HEK293 (cell line): Measurements from ENCODE around the gene CDH11.

Experiments used
- CTCF ChIA-PET: fragments of 350-600 bp; formaldehyde crosslinking; extraction: SDS; loops from one replicate; lab custom pipeline; 2021; ENCODE audit warnings: antibody characterized with exemption; lab: Yijun Ruan, JAX
- POLR2A ChIA-PET: fragments of 300-600 bp; formaldehyde crosslinking; extraction: SDS; loops from one replicate; lab custom pipeline; 2020; ENCODE audit warnings: antibody characterized with exemption, inconsistent platforms; lab: Yijun Ruan, JAX
- H3K27ac ChIP-seq: fragments of 200-500 bp; sonication (Bioruptor generic); 2 replicates; pipeline ENCODE4 v1.5.1; 2014; ENCODE audit warnings: low read depth, low read length, control low read depth, inconsistent platforms; ENCODE audit errors: extremely low read depth
- H3K36me3 ChIP-seq, 2 experiments: fragments of 200-500 bp in 1 of 2; sonication (Bioruptor generic) in 1 of 2; 1 replicate in 1 of 2; 2 replicates in 1 of 2; pipeline ENCODE4 v1.5.1; 2014 to 2017; ENCODE audit warnings: inconsistent platforms in 2 of 2, low read length in 2 of 2; ENCODE audit not compliant: control insufficient read depth in 2 of 2, insufficient read depth in 1 of 2
- H3K4me1 ChIP-seq: fragments of 200-500 bp; sonication (Bioruptor generic); 2 replicates; pipeline ENCODE4 v1.5.1; 2014; ENCODE audit warnings: mild to moderate bottlenecking, low read length, inconsistent platforms; ENCODE audit not compliant: control insufficient read depth, insufficient read depth
- H3K4me3 ChIP-seq: 2 replicates; pipeline ENCODE4 v1.5.1; 2011; ENCODE audit warnings: low read depth, mild to moderate bottlenecking, control low read depth, low read length, moderate library complexity
- H3K9me3 ChIP-seq: fragments of 200-500 bp; sonication (Bioruptor generic); 2 replicates; pipeline ENCODE4 v1.5.1; 2014; ENCODE audit warnings: low read depth, low read length, inconsistent platforms; ENCODE audit not compliant: control insufficient read depth, insufficient read depth
- BCL11B ChIP-seq: fragments of 450-650 bp; formaldehyde crosslinking; IDR thresholded peaks from 2 replicates; pipeline ENCODE4 v1.5.1; 2016; ENCODE audit warnings: low read depth, missing biosample characterization, missing genetic modification characterization
- GFI1B ChIP-seq: fragments of 450-650 bp; formaldehyde crosslinking; IDR thresholded peaks from 2 replicates; pipeline ENCODE4 v1.5.1; 2016; ENCODE audit warnings: missing biosample characterization, missing genetic modification characterization
- HOXA7 ChIP-seq: sonication (generic); formaldehyde crosslinking; IDR thresholded peaks from 2 replicates; pipeline ENCODE4 v1.8.1; 2022; ENCODE audit warnings: missing genetic modification reagents, borderline replicate concordance
- ZBTB48 ChIP-seq: fragments of 450-650 bp; formaldehyde crosslinking; IDR thresholded peaks from 2 replicates; pipeline ENCODE4 v1.5.1; 2016; ENCODE audit warnings: missing biosample characterization, missing genetic modification characterization
- ZNF121 ChIP-seq: fragments of 450-650 bp; formaldehyde crosslinking; IDR thresholded peaks from 2 replicates; pipeline ENCODE4 v1.5.1; 2016; ENCODE audit warnings: missing biosample characterization, missing genetic modification characterization
- ZNF16 ChIP-seq: fragments of 450-650 bp; formaldehyde crosslinking; IDR thresholded peaks from 2 replicates; pipeline ENCODE4 v1.5.1; 2016; ENCODE audit warnings: low read depth, missing biosample characterization, missing genetic modification characterization
- ZNF394 ChIP-seq: fragments of 450-650 bp; formaldehyde crosslinking; IDR thresholded peaks from 2 replicates; pipeline ENCODE4 v1.5.1; 2016; ENCODE audit warnings: missing biosample characterization, missing genetic modification characterization, mild to moderate bottlenecking, moderate library complexity, borderline replicate concordance
- ZNF423 ChIP-seq: fragments of 450-650 bp; formaldehyde crosslinking; IDR thresholded peaks from 2 replicates; pipeline ENCODE4 v1.5.1; 2016; ENCODE audit warnings: missing biosample characterization, missing genetic modification characterization
- ZNF510 ChIP-seq: fragments of 450-650 bp; formaldehyde crosslinking; IDR thresholded peaks from 2 replicates; pipeline ENCODE4 v1.5.1; 2018; ENCODE audit warnings: mild to moderate bottlenecking, missing genetic modification characterization, missing biosample characterization; ENCODE audit not compliant: insufficient replicate concordance
- ZNF514 ChIP-seq: fragments of 450-650 bp; formaldehyde crosslinking; IDR thresholded peaks from 2 replicates; pipeline ENCODE4 v1.5.1; 2016; ENCODE audit warnings: missing biosample characterization, missing genetic modification characterization
- ZNF558 ChIP-seq: fragments of 450-650 bp; formaldehyde crosslinking; IDR thresholded peaks from 2 replicates; pipeline ENCODE4 v1.5.1; 2016; ENCODE audit warnings: missing biosample characterization, missing genetic modification characterization
- ZNF610 ChIP-seq: fragments of 450-650 bp; formaldehyde crosslinking; IDR thresholded peaks from 2 replicates; pipeline ENCODE4 v1.5.1; 2016; ENCODE audit warnings: missing biosample characterization, missing genetic modification characterization, borderline replicate concordance
- ZNF837 ChIP-seq: fragments of 450-650 bp; formaldehyde crosslinking; IDR thresholded peaks from 2 replicates; pipeline ENCODE4 v1.5.1; 2016; ENCODE audit warnings: missing biosample characterization, missing genetic modification characterization
- TF ChIP-seq, protein P1 (sequence below): fragments of 450-650 bp; IDR thresholded peaks from 2 replicates; pipeline ENCODE4 v1.5.1; 2018; ENCODE audit warnings: missing biosample characterization, mild to moderate bottlenecking, missing genetic modification characterization
- TF ChIP-seq, protein P2 (sequence below): fragments of 450-650 bp; formaldehyde crosslinking; IDR thresholded peaks from 2 replicates; pipeline ENCODE4 v1.5.1; 2016; ENCODE audit warnings: missing biosample characterization, missing genetic modification characterization, borderline replicate concordance
- TF ChIP-seq, protein P3 (sequence below): fragments of 450-650 bp; formaldehyde crosslinking; IDR thresholded peaks from 2 replicates; pipeline ENCODE4 v1.5.1; 2017; ENCODE audit warnings: missing biosample characterization, missing genetic modification characterization
- TF ChIP-seq, protein P4 (sequence below): fragments of 450-650 bp; formaldehyde crosslinking; IDR thresholded peaks from 2 replicates; pipeline ENCODE4 v1.5.1; 2016; ENCODE audit warnings: missing biosample characterization, missing genetic modification characterization
- TF ChIP-seq, protein P5 (sequence below): fragments of 450-650 bp; formaldehyde crosslinking; IDR thresholded peaks from 2 replicates; pipeline ENCODE4 v1.5.1; 2016; ENCODE audit warnings: missing biosample characterization, missing genetic modification characterization
- TF ChIP-seq, protein P6 (sequence below): fragments of 450-650 bp; formaldehyde crosslinking; IDR thresholded peaks from 2 replicates; pipeline ENCODE4 v1.5.1; 2016; ENCODE audit warnings: missing biosample characterization, missing genetic modification characterization

CDH11 gene

DNA sequence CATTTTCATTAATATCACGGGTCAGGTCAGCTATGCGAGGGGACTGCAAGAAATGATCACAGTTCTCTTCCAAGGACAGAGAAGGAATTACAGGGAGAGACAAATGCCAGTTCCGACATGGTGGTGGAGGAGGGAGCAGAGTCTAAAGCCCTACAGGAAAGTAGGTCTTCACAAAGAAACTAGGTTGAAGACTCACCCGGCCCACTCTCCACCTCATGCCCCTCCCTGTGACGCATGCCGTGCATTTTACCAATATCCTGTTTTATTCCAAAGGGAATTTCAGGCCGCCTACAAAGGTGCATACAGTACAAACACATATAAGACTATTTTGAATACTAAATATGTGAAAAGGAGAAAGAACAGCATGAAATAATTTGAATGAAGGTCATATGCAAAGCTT is 56.8 kb downstream of the CDH11 start:
- no peaks in the 10 kb centered on the region for H3K9me3 ChIP-seq
- CTCF ChIA-PET = no interaction called here
- no peaks in the 10 kb centered on the region for H3K36me3 ChIP-seq
- no peaks in the 10 kb centered on the region for H3K4me1 ChIP-seq
- POLR2A ChIA-PET = no interaction called here
- TF ChIP-seq ZNF121 (tag by site-specific recombination) = no peak
- TF ChIP-seq, protein P1, sequence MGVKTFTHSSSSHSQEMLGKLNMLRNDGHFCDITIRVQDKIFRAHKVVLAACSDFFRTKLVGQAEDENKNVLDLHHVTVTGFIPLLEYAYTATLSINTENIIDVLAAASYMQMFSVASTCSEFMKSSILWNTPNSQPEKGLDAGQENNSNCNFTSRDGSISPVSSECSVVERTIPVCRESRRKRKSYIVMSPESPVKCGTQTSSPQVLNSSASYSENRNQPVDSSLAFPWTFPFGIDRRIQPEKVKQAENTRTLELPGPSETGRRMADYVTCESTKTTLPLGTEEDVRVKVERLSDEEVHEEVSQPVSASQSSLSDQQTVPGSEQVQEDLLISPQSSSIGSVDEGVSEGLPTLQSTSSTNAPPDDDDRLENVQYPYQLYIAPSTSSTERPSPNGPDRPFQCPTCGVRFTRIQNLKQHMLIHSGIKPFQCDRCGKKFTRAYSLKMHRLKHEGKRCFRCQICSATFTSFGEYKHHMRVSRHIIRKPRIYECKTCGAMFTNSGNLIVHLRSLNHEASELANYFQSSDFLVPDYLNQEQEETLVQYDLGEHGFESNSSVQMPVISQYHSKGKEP (tag by site-specific recombination) = no peak
- TF ChIP-seq ZNF514 (tag by site-specific recombination) = no peak
- TF ChIP-seq, protein P2, sequence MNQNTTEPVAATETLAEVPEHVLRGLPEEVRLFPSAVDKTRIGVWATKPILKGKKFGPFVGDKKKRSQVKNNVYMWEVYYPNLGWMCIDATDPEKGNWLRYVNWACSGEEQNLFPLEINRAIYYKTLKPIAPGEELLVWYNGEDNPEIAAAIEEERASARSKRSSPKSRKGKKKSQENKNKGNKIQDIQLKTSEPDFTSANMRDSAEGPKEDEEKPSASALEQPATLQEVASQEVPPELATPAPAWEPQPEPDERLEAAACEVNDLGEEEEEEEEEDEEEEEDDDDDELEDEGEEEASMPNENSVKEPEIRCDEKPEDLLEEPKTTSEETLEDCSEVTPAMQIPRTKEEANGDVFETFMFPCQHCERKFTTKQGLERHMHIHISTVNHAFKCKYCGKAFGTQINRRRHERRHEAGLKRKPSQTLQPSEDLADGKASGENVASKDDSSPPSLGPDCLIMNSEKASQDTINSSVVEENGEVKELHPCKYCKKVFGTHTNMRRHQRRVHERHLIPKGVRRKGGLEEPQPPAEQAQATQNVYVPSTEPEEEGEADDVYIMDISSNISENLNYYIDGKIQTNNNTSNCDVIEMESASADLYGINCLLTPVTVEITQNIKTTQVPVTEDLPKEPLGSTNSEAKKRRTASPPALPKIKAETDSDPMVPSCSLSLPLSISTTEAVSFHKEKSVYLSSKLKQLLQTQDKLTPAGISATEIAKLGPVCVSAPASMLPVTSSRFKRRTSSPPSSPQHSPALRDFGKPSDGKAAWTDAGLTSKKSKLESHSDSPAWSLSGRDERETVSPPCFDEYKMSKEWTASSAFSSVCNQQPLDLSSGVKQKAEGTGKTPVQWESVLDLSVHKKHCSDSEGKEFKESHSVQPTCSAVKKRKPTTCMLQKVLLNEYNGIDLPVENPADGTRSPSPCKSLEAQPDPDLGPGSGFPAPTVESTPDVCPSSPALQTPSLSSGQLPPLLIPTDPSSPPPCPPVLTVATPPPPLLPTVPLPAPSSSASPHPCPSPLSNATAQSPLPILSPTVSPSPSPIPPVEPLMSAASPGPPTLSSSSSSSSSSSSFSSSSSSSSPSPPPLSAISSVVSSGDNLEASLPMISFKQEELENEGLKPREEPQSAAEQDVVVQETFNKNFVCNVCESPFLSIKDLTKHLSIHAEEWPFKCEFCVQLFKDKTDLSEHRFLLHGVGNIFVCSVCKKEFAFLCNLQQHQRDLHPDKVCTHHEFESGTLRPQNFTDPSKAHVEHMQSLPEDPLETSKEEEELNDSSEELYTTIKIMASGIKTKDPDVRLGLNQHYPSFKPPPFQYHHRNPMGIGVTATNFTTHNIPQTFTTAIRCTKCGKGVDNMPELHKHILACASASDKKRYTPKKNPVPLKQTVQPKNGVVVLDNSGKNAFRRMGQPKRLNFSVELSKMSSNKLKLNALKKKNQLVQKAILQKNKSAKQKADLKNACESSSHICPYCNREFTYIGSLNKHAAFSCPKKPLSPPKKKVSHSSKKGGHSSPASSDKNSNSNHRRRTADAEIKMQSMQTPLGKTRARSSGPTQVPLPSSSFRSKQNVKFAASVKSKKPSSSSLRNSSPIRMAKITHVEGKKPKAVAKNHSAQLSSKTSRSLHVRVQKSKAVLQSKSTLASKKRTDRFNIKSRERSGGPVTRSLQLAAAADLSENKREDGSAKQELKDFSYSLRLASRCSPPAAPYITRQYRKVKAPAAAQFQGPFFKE (tag by site-specific recombination) = no peak
- no peak for TF ChIP-seq BCL11B (tag by site-specific recombination)
- no peak for TF ChIP-seq ZNF558 (tag by site-specific recombination)
- TF ChIP-seq, protein P3, sequence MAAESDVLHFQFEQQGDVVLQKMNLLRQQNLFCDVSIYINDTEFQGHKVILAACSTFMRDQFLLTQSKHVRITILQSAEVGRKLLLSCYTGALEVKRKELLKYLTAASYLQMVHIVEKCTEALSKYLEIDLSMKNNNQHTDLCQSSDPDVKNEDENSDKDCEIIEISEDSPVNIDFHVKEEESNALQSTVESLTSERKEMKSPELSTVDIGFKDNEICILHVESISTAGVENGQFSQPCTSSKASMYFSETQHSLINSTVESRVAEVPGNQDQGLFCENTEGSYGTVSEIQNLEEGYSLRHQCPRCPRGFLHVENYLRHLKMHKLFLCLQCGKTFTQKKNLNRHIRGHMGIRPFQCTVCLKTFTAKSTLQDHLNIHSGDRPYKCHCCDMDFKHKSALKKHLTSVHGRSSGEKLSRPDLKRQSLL (tag by site-specific recombination) = no peak
- TF ChIP-seq ZNF837 (tag by site-specific recombination) = no peak
- TF ChIP-seq HOXA7 (CRISPR knock-in tag) = no peak
- no peak for TF ChIP-seq ZNF610 (tag by site-specific recombination)
- TF ChIP-seq, all 188 proteins: peak for 0
- no peak overlapping the region for H3K4me3 ChIP-seq
- no peak overlapping the region for H3K27ac ChIP-seq

DNA sequence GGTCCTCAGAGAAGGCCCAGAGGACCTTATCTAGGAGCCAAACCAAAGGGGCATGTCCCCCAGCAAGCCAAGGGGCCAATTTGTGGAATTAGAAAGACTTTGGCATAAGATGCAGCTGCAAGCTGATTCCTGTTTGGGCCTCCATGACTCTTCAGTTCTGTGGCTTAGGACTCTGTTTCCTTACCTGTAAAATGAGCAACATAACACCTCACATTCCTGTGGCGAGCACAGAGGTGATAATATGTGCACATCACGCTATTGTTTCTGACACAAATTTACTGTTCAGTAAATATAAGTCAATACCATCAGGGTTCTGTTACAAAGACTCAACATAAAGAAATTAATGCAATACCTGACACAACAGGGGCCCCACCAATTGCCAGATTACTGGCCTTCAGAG is 57.7 kb downstream of the CDH11 start:
- Histone ChIP-seq H3K4me1 (no peaks in the 10 kb centered on the region), H3K27ac (no peak overlapping the region), H3K4me3 (no peak overlapping the region), H3K36me3 (no peaks in the 10 kb centered on the region), H3K9me3 (no peaks in the 10 kb centered on the region)
- POLR2A ChIA-PET = no interaction called here
- CTCF ChIA-PET = no interaction called here
- TF ChIP-seq, protein P4, sequence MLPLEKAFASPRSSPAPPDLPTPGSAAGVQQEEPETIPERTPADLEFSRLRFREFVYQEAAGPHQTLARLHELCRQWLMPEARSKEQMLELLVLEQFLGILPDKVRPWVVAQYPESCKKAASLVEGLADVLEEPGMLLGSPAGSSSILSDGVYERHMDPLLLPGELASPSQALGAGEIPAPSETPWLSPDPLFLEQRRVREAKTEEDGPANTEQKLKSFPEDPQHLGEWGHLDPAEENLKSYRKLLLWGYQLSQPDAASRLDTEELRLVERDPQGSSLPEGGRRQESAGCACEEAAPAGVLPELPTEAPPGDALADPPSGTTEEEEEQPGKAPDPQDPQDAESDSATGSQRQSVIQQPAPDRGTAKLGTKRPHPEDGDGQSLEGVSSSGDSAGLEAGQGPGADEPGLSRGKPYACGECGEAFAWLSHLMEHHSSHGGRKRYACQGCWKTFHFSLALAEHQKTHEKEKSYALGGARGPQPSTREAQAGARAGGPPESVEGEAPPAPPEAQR = no peak
- TF ChIP-seq, protein P5, sequence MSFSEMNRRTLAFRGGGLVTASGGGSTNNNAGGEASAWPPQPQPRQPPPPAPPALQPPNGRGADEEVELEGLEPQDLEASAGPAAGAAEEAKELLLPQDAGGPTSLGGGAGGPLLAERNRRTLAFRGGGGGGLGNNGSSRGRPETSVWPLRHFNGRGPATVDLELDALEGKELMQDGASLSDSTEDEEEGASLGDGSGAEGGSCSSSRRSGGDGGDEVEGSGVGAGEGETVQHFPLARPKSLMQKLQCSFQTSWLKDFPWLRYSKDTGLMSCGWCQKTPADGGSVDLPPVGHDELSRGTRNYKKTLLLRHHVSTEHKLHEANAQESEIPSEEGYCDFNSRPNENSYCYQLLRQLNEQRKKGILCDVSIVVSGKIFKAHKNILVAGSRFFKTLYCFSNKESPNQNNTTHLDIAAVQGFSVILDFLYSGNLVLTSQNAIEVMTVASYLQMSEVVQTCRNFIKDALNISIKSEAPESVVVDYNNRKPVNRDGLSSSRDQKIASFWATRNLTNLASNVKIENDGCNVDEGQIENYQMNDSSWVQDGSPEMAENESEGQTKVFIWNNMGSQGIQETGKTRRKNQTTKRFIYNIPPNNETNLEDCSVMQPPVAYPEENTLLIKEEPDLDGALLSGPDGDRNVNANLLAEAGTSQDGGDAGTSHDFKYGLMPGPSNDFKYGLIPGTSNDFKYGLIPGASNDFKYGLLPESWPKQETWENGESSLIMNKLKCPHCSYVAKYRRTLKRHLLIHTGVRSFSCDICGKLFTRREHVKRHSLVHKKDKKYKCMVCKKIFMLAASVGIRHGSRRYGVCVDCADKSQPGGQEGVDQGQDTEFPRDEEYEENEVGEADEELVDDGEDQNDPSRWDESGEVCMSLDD = no peak
- TF ChIP-seq GFI1B (tag by site-specific recombination) = no peak
- TF ChIP-seq, protein P6, sequence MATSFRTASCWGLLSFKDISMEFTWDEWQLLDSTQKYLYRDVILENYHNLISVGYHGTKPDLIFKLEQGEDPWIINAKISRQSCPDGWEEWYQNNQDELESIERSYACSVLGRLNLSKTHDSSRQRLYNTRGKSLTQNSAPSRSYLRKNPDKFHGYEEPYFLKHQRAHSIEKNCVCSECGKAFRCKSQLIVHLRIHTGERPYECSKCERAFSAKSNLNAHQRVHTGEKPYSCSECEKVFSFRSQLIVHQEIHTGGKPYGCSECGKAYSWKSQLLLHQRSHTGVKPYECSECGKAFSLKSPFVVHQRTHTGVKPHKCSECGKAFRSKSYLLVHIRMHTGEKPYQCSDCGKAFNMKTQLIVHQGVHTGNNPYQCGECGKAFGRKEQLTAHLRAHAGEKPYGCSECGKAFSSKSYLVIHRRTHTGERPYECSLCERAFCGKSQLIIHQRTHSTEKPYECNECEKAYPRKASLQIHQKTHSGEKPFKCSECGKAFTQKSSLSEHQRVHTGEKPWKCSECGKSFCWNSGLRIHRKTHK = no peak
- no peak for TF ChIP-seq ZNF16 (tag by site-specific recombination)
- TF ChIP-seq ZNF394 = no peak
- no peak for TF ChIP-seq ZNF510 (tag by site-specific recombination)
- no peak for TF ChIP-seq ZBTB48
- TF ChIP-seq ZNF423 (tag by site-specific recombination) = no peak
